Endometrial microvascular endothelial cells (primary cell): ENCODE results near the gene CTR9. TPM values are rescaled to one million over a fixed set of nuclear protein-coding genes. Genes with fewer than 3 reads are reported as not detected.
"Not testable (repeated sequence)": the region's sequence is repeated elsewhere in the genome, so short reads cannot be mapped to it uniquely, and the experiment has no call there.

Experiments
- in situ Hi-C: cut with HindIII; loops from 2 replicates; pipeline ENCODE4 v1.10.0; 2017; ENCODE audit warnings: low sequenced_read_pairs, low pct_unique_long_range_greater_than_20kb; ENCODE audit errors: inconsistent ontology term
- total RNA-seq: library from RNA; depleted of rRNA; stranded (reverse); fragments of >200 nt; gene quantifications from one replicate; pipeline ENCODE4 v1.2.3, GENCODE V29; 2015; ENCODE audit errors: inconsistent ontology term

CTR9 gene
- total RNA-seq, 1 donor from 2014 or later, result 34.9 TPM

- in situ Hi-C loops, result no loop called here
These were observed 56.6 kb downstream of the CTR9 start for GRCh38 chr11:10807493-10808234.

GRCh38 chr11:10808235-10808552 lies 57.1 kb downstream of the CTR9 start:
- in situ Hi-C loops, result no loop called here

GRCh38 chr11:10808553-10809372 lies 57.7 kb downstream of the CTR9 start, which contains the start of gene EIF4G2:
TSS of gene EIF4G2 (minus strand) at chr11:10808926.
- in situ Hi-C loops, result no loop called here

GRCh38 chr11:10809373-10810160 lies 58.5 kb downstream of the CTR9 start:
- in situ Hi-C loops, result no loop called here

- in situ Hi-C loops, result no loop called here
These were observed 62.9 kb downstream of the CTR9 start for GRCh38 chr11:10813945-10814344.

- in situ Hi-C loops, result no loop called here
These were observed 67.5 kb downstream of the CTR9 start for GRCh38 chr11:10818594-10818993.

GRCh38 chr11:10822491-10822890 lies 71.4 kb downstream of the CTR9 start:
- in situ Hi-C loops, result not testable (repeated sequence)

- in situ Hi-C loops, result no loop called here
These were observed 72.1 kb downstream of the CTR9 start for GRCh38 chr11:10823152-10823579.

GRCh38 chr11:10824888-10825287 lies 73.8 kb downstream of the CTR9 start:
- in situ Hi-C loops, result no loop called here

GRCh38 chr11:10828402-10828801 lies 77.4 kb downstream of the CTR9 start:
- in situ Hi-C loops, result no loop called here

GRCh38 chr11:10829139-10829538 lies 78.1 kb downstream of the CTR9 start:
- in situ Hi-C loops, result no loop called here

Other genes with a start within 250 kb of the CTR9 start
- gene RNF141, start 210.1 kb upstream of the CTR9 start, total RNA-seq, result 29.1 TPM
- 20.1 TPM for gene LYVE1, start 182.6 kb upstream of the CTR9 start, total RNA-seq
- gene IRAG1, start 57.5 kb upstream of the CTR9 start, total RNA-seq, result 0.65 TPM
- gene EIF4G2, start 57.7 kb downstream of the CTR9 start, total RNA-seq, result 711 TPM
- gene ZBED5, start 106.8 kb downstream of the CTR9 start, total RNA-seq, result 32.6 TPM